NCI-H345 treated with DMSO at 0.1 percent for 48 hours (cell line): ENCODE data around the gene ATP10B.
"Not testable (repeated sequence)": the region's sequence is repeated elsewhere in the genome, so short reads cannot be mapped to it uniquely, and the experiment has no call there.

Experiments
- DNase-seq: peaks from one replicate; lab custom pipeline; 2025; ENCODE audit not compliant: unreplicated experiment; lab: John Stamatoyannopoulos, UW

ATP10B gene

GRCh38 chr5:160852049-160852448 is at the start of gene ATP10B:
Gene ATP10B, minus strand, starts transcription at chr5:160852211. Its CDS starts 164,137 bp downstream, at chr5:160688074.
- no peak for DNase-seq

- DNase-seq: no peak
Measured at GRCh38 chr5:160901656-160902055, 49.6 kb upstream of the ATP10B start.

- DNase-seq: no peak
Measured at GRCh38 chr5:160899735-160900134, 47.7 kb upstream of the ATP10B start.

GRCh38 chr5:160893180-160893964 is 41.4 kb upstream of the ATP10B start:
- DNase-seq: not testable (repeated sequence)

- DNase-seq: no peak
Measured at GRCh38 chr5:160887780-160888179, 35.8 kb upstream of the ATP10B start.

- not testable (repeated sequence) for DNase-seq
Measured at GRCh38 chr5:160873560-160874200, 21.7 kb upstream of the ATP10B start.

GRCh38 chr5:160869989-160870521 is 18.0 kb upstream of the ATP10B start:
- no peak for DNase-seq

DNA sequence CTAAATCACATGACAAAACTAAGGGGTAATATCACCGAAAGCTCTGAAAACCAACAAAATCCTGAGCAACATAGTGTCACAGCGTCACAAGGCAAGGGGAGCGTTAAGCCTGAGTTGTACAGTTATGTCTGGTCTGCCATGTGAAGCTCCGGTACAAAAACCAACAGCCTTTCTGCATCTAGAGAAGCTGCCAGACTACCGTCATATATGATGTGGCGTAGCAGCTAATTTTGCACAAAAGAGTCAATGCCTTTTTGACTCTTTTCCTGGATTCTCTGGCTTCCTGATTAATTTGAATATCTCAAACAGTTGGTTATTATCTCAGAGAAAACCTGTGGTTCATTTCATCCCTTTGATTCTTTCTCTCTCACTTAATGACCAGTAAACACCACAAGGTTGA is 16.0 kb upstream of the ATP10B start:
- DNase-seq: no peak

DNA sequence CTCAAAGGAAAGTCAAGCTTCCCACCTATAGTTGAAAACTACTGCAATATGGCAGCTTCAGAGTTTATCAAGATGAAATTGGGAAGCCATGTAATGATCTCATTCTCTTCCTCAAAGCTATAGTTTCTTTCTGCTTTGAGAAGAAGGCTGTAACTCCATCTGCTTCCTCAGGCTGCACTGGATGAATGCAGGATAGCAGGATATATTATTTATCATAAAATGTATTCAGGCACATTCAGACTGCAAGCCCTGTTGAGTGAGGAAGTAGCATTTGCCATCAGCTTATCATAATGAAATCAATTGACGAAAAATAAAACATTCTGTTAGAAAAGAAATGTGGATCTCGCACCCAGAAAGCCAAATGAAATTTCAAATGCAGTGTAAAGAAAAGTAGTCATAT is 560 bp downstream of the ATP10B start:
- no peak for DNase-seq

DNA sequence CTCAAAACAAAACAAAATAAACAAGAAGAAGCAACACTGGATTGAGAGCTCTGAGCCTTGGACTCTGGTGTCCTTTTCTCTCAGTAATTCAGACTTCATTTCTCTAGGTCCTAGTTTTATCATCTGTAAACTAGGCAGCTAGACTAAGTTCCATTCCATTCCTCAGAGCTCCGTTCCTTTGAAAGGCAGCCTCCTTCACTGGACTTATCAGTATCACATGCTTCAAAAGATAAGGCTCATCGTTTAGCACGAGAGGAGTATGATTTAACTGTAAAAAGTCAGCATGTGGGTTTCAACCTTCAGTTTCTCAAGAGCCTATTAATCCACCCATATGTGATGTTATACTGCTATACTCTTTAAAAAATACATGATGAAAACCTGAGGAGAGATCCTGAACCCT is 1.6 kb downstream of the ATP10B start:
- DNase-seq: no peak

- no peak for DNase-seq
Measured at GRCh38 chr5:160847526-160848085, 4.4 kb downstream of the ATP10B start.

DNA sequence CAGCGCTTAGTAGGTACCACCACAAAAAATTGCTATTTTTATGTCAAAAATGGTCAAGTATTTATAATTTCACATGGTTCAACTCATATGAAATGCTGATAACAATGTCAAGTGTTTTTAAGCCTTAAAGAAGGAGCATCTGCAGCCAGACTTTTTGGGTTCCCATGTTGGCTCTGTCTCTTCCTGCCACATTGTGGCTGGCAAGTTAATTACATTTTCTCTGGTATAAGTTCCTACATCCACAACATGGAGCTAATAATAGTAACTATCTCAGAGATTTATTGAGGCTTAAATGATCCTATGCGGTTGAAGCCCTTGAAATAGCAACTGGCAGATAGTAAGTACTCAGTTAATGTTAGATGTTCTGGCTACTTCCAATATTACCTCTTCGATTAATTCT is 5.4 kb downstream of the ATP10B start:
- DNase-seq: no peak

GRCh38 chr5:160844177-160844576 is 7.8 kb downstream of the ATP10B start:
- no peak for DNase-seq

DNA sequence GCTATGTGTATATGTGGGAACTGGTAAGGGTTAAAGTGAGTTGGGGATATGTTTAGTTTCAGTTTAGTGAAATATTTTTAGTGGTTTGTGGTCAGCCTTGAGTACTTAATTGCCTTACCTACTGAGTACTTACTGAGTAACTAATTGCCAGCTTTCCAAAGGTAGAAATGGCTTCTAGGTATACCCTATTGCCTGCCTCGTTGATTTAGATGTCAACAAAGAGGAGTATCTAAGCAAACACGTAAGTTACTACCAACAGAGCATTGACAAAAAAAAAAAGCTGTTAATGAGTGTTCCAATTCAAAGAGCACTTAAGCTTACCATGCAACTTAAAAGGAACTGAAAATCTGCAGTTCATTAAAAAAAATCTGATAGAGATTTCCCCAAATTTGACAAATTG is 8.8 kb downstream of the ATP10B start:
- peak; percentile 27 for DNase-seq

DNA sequence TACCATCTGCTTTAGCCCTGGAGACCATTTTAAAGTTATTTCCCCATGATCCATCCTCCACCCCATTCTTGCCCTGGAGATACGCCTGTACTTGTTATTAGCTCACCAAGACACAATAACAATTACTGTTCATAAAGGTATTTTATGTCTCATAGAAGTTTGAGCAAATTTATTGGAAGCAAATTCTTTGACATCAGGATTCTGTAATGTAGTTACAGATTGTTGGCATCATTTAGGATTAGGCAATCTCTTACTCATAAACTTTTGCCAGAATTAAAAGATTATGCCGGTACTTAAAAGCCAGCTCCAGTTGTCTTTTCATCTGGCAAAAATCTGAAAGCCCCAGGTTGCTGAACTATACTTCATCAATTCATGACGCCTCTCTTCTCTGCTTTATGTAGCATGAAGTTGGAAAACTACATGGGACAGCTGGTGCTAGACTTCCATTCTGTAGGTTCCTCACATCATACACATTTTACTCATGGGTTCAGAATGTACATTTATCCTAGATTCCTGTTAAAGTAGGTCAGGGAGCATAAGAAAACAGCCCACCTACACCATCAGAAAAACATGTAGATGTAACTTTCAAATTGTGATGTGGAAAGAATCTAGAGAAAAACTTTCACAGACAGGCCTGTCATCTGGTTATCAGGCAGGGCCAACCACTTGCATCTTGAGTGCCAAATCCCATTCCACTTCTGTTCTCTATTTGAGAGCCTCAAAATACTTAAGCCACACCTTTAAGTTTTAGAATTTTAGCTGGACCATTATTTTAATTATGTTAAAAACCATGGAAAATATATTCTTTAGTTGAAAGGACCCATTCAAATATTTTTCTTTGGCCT is 14.0 kb downstream of the ATP10B start:
- no peak for DNase-seq

DNA sequence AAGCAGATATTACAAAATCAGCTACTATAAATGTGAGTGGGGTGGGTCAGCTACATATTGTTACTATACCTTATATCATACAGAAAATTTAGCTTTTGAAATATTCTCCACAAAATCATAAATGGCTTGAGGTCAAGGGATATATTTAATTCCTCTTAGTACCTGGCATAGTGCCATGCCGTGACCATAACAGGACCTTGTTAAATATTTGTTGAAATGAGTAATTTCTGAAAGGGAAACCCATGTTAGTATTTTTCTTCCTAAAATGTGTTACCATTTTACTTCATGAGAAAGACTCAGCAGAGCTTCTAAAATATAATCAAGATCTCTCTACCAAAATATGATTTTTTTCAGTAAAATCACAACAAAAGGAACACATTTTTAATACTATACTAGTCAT is 14.8 kb downstream of the ATP10B start:
- DNase-seq: no peak

DNA sequence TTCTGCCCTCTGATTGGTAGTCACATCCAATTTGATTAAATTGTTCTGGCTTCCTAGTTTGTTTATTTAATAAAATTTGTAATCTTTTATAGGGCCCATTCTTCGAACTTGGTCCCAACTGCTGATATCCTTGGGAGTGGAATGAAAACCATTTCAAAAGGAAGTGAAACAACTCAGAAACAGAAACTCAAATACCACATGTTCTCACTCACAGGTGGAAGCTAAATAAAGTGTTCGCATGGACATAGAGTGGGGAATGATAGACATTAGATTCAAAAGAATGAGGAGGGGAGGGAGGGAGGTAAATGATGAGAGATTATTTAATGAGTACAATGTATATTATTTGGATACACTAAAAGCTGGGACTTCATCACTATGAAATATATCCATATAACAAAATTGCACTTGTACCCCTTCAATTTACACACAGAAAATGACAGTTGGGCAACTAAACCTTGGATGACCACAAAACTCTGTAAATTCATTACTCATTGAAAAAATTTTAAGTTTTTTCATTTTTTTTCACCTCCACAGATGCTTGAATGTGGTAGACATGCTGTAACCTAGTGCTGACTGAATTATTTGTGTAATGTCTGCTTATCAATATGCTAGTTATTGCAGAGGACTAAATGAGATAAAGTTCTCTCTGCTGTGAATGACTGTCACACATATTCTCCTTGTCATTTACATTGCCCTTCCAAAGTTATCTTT is 16.0 kb downstream of the ATP10B start:
- DNase-seq: no peak

GRCh38 chr5:160835376-160835775 is 16.6 kb downstream of the ATP10B start:
- no peak for DNase-seq

- DNase-seq: no peak
Measured at GRCh38 chr5:160833806-160834205, 18.2 kb downstream of the ATP10B start.

DNA sequence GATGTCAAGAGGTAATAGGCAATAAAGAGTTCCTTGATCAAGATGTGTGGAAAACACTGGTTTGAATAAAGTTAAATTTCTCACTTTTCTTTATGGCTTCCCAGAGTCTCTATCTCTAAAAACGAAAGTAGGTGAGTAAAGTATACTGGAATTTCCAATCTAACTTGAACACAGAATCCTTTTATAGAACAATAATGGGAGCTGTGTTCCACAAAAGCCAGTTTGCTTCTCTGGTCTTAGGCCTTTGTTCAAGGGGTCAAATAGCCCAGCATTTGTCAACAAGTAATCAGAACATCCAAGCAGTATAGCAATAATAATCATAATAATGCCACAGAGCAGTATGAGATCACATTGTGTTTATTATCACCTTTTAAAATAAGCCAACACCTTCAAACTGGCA is 20.2 kb downstream of the ATP10B start:
- DNase-seq: no peak
